Stimulated activated CD8-positive, alpha-beta memory T cell treated with anti-CD3 and anti-CD28 coated beads, Interleukin-15, amount 100 ng/mL, for 4 hours (primary cell): ENCODE measurements around the gene SEMA3F.

Experiments used
- DNase-seq, 2 donors: peaks; one replicate each; pipeline ENCODE4 v3.0.0-alpha.2; 2020; ENCODE audit warnings: low read depth in 2 of 2

Gene SEMA3F

DNA sequence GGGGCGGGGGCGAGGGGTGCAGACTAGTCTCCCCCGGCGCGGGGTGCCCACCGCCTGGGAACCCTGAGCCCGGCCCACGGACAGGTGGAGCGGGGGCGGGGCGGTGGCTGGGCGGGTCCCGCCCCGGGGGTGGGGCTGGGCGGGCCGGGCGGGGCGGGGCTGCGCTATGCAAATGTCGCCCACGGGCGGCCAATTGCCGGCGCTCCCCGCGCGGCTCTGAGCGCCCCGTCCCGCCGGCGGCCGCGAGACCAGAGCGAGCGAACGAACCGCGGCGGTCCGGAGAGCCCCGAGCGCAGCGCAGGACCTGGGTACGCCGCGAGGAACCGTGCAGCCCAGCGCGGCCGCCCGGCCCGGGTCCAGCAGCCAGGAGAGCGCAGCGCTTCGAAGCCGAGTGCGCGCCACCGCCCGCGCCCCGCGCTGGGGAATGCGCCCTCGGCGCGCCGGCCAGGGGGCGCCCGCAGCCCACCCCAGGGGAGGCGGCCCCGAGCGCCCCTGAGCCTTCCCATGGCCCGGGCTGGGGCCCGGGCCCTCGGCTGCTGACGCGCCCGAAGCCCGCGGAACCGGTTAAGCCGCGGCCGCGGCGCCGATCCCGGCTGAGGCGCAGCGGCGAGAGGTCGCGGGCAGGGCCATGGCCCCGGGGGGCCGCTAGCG is at the start of gene SEMA3F:
Gene SEMA3F (plus strand): TSS at position 485 of the 651 bp plus-strand sequence. CDS start 4,299 bp downstream, outside the sequence.
- peak; percentile 30 to 52 for DNase-seq

- no peak for DNase-seq
Observed at GRCh38 chr3:50111757-50112156, 43.4 kb upstream of the SEMA3F start.

- DNase-seq, result no peak
Observed at GRCh38 chr3:50112462-50112861, 42.7 kb upstream of the SEMA3F start.

DNA sequence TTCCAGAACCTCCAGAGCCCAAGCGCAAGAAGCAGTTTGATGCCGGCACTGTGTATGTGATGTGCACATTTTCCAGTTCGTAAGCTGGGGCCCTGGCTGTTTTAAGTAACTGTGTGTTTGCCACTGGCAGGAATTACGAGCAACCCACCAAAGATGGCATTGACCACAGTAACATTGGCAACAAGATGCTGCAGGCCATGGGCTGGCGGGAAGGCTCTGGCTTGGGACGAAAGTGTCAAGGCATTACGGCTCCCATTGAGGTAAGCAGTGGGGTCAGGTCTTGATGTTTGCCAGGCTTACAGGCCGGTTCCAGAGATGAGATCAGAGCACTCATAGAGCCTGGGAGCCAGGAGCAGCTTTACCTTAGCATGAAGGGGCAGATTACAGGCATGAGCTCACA is 38.0 kb upstream of the SEMA3F start:
- DNase-seq, result no peak

DNA sequence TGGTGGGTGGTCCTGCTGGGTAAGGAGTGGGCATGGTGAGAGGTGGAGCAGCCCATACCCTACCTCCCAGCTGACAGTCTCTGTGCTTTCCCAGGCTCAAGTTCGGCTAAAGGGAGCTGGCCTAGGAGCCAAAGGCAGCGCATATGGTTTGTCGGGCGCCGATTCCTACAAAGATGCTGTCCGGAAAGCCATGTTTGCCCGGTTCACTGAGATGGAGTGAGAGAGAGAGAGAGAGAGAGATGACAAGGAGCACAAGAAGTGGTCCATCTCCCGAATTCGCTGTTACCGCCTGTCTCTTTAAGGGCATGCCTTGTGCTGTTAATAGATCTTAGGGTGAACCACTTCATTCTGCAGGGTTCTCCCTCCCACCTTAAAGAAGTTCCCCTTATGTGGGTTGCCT is 36.9 kb upstream of the SEMA3F start:
- DNase-seq, result no peak

DNA sequence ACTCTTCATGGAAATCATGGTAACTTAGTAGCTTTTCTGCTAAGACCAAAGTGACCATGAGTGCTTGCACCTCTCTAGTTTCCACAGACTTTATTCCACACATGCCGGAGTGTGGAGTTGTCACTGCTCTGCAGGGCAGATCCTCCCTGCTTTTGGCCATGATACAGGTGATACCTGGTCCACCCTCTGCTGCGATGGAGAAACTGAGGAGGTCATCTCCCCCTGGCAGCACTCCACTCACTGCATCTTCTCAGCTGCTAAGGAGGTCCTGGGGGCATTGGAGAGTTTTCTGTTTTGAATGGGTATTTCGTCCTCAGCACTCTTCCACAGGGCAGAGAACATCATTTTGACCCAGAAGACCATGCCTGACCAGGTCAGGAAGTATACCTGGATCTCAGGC is 35.3 kb upstream of the SEMA3F start:
- no peak for DNase-seq

DNA sequence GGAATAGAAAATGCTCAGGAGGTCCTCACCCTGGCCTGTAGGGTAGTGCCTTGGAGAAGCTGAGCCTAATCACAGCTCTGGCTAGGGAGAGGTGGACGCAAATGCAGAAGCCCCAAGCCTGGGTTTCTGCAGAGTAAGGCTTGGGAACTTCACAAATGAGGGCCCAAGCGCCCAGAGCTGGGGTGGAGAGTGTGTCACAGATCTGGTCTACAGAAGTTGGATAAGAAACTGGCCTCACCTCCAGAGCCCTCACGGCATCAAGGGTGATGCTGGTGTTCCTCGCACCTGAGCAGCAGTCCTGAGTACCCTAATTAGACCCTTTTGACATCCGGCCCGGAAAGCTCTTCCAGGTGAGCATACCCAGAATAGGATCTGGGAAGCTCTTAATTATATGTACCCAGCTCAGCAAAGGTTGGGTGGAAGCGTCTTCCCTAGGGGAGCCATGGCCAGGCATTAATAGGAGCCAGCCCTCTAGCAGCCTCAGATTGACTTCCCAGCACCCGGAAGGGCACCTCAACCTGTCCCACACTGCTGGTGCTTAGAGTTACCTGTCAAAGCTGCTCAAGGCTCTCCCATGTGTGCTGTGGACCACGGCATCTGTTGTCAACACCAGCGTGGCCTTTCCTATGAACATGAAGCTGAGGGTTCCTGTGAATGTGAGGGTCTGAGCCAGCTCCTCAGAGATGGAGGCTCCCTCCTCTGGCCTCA is 34.6 kb upstream of the SEMA3F start:
- no peak for DNase-seq

- DNase-seq, result peak; percentile 17 to 37
Observed at GRCh38 chr3:50121072-50122032, 33.8 kb upstream of the SEMA3F start.

- DNase-seq, result no peak
Observed at GRCh38 chr3:50122071-50122470, 33.1 kb upstream of the SEMA3F start.

DNA sequence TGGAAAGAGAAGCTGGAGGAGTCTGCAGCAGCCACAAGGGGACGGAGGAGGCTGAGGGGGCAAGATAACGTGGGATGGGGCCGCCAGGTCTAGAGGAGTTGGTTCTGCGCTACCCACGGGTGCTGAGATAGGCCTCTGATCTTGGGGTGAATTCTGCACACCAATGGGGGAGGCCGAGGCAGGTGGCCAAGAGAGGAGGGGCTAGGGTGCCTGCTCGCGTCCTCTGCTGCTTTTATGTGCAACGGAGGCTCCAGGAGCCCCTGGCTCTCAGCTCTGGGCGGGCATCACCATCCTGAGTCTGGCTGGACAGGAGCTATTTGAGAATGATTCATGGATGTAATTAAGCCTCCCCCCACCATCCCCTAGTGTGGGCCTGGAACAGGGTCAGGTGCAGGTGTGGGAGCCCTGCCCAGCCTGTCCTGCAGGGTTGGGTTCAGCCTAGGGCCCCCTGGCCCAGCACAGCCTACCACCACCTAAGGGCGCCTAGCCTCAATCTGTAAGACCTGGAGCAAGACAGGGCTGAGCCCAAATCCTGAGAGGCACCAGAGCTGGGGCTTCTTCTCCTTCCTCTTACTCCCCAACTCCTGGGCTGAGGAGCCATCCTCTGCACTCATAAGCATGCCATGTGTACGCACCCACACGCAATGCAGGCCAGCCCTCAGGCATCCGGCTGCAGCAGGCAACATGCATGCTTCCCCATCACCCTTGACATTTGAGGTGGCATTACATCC is 32.3 kb upstream of the SEMA3F start:
- no peak for DNase-seq

- no peak for DNase-seq
Observed at GRCh38 chr3:50123394-50124051, 31.6 kb upstream of the SEMA3F start.

DNA sequence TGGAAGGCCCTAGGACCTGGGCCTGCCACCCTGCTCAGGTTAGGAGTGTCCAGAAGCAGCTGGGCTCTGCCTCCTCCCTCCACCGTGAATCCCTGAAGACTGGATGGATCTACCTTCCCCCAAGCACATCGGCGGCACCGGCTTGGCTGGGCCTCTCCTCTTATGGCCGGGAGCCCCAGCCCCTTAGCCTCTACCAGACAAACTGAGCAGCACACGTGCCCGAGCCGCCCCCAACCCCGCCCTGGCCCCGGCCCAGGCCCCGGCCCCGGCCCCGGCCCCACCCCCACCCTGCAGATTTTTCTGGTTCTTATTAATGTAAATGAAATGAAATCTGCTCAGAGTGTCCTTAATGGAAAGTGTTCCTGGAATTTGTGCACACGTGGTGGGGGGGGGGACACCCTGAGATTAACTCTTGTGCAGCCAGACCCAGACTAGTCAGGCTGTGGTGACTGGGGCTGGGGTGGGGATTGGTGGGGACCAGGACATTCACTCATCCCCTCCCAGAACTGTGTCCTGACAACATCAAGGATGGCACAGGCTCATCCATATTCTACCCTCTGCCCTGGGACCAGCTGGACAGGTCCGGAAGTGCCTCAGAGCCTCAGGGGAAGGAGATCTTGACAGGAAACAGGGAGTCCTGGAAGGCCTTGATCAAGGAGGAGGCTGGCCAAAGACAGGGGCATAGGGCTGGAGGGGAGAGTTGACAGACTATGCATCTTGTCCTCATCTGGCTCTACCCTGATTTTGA is 30.9 kb upstream of the SEMA3F start:
- no peak for DNase-seq

DNA sequence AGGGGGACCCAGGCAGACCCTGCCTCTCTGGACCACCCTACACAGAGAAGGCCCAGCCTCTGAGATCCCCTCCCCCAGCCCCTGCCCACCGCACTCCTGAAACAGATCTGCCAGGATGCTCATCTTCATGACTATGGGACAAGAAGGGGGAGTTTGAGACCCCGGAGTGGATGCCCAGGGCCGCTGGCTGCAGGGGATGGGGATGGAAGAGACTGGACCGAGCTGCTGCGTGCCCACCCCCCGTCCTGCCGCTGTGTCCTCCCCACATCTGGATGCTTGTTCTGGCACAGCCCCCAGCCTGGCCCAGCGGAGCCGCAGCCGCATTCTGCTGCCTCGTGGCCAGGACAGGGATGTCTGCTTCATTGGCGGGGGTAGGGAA is 30.3 kb upstream of the SEMA3F start:
- no peak for DNase-seq

DNA sequence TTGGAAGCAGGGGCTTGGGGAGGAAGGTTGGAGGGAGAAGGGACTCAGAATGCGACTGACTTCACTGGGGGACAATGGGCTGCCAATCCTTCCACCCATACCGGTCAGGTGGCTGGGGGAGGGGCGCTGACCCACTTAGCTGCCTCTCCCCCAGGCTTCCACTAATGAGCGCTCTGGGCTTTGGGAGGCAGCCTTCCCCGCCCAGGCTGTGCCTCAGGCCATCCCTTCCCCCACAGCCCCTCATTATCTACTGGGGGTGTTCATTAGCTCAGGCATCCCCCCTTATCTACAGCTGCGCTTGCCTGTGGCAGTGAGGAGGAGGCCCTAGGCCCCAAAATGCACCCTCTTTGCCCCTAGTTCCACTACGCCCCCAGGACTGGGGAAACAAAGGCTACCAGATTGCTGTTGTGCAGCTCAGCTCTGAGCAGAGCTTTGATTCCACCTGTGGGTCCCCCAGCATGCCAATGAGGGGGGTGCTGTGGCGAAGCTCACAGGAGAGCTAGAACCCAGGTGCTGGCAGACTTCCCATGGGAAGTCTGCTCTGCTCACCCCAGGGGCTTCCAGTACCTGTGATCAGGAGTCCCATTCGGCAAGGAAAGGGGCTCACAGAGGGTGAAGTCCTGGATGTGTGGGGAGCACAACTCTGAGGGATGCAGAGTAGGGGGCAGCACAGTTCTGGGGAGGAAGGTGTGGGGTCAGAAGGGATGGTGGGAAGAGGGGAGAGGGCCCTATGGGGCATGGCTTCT is 29.4 kb upstream of the SEMA3F start:
- DNase-seq, result no peak

- DNase-seq, result no peak
Observed at GRCh38 chr3:50126287-50127211, 28.6 kb upstream of the SEMA3F start.

DNA sequence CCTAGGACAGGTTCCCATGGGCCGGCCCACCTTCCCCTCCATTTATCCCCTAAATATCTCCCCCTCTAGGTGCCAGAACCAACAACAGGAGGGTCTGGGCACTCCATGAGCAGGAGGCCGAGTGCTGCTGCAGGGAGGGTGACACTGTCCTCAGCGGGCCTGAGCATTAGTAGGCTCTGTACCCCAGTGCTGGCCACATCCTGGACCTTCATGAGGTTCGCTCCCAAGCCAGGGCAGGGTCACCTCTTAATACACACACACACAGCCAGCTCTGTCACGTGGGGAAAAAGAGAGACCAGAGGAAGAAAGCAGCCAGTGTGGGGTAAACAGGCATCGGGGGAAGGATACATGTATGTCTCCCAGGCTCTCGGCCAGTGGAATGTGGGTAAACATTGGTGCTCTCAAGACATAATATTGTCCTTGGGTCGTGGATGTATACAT is 27.9 kb upstream of the SEMA3F start:
- no peak for DNase-seq

DNA sequence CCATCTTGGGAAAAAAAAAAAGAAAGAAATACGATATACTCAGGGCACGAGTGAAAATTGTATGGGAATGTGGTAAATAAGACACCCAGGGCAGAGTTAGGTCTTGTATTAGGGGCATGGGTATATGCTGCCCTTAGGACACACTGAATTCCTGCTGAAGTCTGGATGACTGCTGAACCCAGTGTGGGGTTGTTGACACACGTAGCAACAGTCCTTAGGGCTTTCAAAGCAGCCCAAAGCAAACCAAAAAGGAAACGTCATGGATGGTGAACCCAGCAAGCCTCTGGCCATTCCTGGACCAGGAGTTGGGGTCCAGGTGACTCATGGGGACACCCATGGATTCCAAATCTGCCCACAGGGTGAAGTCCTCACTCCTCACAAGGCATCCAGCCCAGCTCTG is 27.1 kb upstream of the SEMA3F start:
- no peak for DNase-seq

DNA sequence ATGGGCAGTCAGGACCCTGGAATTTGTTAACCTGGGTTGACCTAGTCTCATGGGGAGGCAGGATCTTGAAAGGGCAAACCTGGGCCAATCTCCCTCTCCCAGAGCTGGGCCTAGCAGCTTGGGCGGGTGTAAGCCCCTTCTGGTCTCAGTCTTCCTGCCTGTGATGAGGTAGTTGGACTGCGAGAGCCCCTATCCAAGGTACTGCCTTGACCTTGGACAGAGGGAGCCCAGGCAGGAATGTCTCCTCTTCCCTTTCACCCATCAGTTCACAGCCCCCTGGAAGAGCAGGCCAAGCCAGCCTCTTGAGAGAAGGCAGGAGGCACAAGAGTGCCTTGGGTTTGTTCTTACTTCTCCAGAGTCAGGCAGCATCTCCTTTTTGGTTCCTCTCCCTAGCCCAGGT is 24.7 kb upstream of the SEMA3F start:
- no peak for DNase-seq
